HG02938 (cell line): ENCODE measurements around the gene MDFI.

Experiments used
- ATAC-seq: cut with Tn5 transposase; IDR thresholded peaks from one replicate; pipeline ENCODE4 v1.9.1; 2021; ENCODE audit warnings: mild to moderate bottlenecking, moderate library complexity; ENCODE audit not compliant: unreplicated experiment

The MDFI gene

DNA sequence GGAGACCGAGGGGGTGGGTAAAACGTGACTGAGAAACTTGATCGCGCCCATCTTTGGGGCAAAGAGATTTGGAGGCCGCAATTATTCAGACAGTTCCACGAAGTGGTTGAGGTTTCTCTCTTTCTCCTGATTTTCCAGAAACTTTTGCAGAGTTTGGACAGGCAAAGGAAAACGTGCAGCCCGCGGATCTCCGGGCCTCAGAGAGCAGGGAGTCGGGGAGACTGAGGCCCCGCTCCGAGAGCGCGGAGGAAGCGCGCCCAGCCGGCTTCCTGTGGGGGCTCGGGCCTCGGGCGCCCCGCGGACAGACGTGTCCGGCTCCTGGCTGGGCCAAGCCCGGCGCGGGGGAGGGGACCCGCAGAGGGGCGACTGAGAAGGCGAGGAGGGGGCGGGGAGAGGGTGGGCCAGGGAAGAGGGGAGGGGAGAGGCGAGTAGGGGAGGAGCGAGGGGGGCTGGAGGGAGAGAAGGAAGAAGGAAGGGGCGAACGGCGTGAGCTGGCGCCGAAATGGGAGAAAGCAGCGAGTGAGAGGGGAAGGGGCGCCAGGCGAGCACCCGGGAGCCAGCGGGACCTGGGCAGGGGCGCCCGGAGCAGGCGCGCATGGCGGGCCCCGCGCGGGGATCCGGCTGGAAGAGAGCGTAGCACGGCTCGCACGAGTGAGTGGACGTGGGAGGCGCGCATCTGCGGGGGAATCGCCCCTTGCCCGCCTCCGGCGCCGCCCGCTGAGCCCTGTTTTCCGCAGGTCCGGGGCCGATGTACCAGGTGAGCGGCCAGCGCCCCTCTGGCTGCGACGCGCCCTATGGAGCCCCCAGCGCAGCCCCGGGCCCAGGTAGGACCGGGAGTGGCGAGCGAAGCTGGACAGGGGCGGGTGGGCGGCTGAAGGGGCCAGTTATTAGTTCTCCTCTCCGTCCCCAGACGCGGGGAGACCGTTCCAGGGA is at the start of gene MDFI:
MDFI (plus strand) TSS at position 467 of the 933 bp plus-strand sequence; CDS start at position 749, 282 bp downstream.
- ATAC-seq: no peak

DNA sequence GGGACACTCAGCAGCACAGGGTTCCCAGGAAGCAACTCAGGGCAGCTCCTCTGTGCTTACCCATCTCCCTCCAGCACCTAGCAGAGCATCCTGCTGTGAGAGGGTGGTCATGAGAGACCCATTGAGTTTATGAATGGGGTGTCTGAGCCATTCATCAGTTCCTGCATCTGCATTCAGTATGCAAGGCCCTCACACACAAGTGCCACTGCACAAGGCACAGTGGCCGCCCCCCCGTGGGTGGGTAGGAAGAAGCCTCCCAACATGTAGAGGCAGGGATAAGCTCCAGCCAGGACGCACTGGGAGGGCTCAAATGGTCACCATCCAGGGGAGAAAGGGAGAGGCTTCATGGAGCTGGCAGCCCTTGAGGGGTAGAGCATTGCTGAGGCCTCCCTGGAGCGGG is 49.0 kb upstream of the MDFI start:
- no peak for ATAC-seq

GRCh38 chr6:41589636-41590622 is 48.3 kb upstream of the MDFI start:
- ATAC-seq: no peak

DNA sequence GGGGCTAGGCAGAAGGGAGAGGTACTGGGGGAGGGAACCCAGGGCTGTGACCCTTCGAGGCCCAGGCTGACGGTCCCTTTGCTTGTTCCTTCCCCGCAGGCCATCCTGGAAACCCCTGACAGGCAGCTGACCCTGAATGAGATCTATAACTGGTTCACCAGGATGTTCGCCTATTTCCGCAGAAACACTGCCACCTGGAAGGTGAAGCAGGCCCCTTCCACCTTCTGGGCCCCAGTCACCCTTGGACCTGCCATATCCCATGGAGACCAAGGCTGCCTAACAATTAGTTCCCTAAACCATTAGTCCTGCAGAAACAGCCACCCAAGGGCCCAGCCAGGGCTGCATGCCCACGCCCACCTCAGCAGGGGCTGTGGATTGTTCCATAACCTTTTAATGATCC is 47.1 kb upstream of the MDFI start:
- no peak for ATAC-seq

DNA sequence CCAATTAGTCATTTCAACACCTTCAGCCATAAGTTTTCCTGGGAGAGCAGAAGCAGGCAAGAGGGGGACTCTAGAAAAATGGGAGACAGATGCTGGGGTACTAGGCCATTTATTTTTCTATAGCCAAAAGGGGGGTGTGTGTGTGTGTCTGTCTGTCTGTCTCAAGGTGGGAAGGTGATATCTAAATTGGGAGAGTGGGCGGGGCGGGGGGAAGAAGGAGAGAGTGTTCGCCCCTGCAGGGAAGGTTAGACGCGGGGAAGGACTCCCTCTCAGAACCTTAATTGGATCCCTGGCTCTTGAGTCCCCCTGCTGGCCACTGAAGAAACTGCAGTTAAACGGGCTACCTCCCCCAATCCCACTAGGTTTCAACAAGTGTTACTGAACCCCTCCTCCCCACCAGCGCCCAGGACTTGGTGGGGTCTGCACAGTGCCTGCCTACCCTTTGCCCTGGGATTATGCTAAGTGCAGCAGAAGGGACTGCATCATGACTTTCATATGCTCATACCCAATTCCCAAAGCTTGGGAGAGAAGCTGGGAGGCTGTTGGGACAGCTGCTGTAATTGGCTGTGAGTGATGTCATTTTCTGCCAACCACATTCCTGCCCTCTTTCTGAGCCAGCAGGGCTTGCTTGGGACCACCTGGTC is 46.3 kb upstream of the MDFI start:
- no peak for ATAC-seq

- ATAC-seq: no peak
These were observed 44.9 kb upstream of the MDFI start for GRCh38 chr6:41593406-41593805.

- no peak for ATAC-seq
These were observed 44.4 kb upstream of the MDFI start for GRCh38 chr6:41593839-41594238.

DNA sequence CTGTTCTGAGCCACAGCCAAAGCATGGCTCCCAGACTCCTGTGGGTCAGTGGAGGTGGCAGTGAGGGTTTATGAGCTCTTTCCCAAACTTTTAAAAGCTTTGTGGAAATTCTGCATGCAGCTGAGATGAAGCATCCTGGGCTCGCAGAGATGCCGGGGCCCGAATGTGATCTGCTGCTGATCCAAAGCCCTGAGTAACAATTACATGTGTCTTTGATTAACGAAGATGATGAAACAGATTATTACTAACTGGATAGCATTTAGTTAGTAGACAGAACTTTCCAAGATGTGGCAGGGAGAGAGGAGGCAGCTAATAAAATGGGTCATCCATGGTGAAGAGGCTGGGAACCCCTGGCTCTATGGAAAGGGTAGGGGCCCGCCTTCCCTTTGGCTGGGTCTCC is 43.9 kb upstream of the MDFI start:
- ATAC-seq: no peak

DNA sequence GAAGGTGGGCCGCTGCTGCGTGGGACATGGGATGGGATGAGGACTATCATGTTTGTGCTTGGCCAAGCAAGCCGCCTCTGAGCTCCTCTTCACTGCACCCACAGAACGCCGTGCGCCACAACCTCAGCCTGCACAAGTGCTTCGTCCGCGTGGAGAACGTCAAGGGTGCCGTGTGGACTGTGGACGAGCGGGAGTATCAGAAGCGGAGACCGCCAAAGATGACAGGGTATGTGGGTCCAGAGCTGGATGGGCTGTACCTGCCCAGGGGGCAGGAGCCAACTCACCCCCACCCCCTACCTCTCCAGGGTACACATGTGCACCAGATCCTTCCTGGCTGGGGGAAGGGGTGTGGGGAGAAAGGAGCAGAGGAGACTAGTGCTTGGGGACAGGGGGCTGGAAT is 43.5 kb upstream of the MDFI start:
- ATAC-seq: no peak

DNA sequence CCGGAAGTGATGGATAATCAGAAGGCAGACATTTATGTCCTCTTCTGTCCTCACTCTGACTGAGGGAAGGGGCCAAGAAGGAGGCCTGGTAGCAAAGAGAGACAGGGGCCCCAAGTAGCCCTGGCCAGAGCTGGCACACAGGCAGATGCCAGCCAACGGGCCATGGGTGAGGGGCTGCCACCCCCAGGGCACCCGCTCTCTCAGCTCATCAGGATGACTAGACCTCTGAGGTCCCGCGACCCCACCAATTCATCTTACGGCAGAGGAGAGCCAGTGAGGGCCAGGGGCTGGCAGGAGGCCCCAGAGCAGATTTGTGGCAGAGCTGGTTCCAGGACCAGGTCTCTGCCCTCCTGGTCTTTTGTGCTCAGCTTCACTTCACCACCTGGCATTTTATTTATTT is 43.1 kb upstream of the MDFI start:
- ATAC-seq: no peak

DNA sequence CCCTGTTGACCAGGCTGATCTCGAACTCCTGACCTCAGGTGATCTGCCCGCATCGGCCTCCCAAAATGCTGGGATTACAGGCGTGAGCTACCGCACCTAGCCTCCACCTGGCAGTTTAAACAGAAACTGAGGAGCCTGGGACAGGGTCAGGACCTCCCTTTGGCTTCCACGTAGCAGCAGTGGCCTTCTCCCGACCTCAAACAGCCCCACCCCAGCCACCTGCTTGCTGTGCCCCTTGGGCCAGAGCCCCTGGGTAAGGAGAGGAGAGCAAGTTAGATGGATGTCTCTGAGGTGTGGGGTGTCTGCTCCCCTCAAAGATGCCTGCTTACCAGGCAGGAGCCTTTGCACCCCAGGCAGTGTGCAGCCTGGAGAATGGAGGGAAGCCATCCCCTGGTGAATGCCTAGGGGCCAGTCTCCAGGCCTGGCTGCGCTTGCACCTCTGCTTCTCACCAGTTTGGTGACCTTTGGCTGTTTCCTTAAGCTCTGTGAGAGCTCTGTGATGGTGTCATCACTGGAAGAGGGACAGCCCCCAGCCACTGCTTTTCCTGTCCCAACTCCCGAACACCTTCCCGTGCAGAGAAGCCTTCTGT is 42.1 kb upstream of the MDFI start:
- no peak for ATAC-seq

- ATAC-seq: no peak
These were observed 41.5 kb upstream of the MDFI start for GRCh38 chr6:41596807-41597206.

- ATAC-seq: no peak
These were observed 40.8 kb upstream of the MDFI start for GRCh38 chr6:41597246-41598000.

DNA sequence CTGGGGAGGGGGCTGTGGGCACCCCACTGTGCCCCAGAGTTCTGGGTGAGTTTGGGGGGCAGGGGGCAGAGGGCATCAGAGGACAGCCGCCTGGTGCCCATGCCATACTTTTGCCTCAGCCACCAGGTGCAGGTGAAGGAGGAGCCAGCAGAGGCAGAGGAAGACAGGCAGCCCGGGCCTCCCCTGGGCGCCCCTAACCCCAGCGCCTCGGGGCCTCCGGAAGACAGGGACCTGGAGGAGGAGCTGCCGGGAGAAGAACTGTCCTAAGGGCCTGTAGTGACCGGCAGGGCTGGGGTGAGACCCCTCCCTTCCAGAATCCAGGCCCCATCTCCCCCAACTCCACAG is 39.6 kb upstream of the MDFI start:
- no peak for ATAC-seq

DNA sequence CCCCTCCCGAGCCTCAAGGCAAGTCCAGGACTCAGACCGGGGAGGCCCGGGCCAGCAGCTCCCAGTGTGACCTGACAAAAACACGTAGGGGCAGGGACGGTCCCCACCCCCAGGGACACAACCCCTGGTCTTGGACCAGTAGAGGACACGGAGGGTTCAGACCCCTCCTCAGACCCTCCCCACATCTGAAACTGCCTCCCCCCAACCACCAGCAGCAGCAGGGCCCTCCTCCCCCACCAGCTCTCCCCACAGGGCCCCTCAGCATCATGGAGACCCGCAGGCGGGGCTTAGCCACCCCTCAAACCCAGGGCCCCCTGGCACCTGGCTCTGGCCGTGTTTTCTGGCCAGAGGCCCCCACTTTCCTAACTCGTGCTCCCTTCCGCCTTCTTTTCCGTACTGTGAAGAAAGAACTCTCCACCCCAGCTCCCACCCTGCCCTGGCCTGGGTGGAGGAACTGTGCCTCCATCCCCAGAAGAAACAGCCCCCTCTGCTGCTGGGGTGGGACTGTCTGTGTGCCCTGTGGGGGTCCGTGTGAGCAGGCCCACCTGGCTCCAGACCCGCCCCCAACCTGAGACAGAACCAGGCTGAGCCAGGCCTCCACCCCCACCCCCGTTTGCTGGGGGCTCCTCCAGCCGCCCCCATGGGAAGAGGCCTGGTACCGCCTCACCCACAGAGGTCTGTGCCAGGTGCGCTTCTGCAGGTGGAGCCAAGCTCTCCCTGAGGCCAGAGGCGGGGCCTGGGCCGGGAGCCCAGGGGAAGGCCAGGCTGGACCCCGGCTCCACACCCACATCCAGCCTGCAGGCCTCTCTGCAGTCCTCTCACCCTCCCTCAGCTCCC is 39.0 kb upstream of the MDFI start:
- no peak for ATAC-seq

DNA sequence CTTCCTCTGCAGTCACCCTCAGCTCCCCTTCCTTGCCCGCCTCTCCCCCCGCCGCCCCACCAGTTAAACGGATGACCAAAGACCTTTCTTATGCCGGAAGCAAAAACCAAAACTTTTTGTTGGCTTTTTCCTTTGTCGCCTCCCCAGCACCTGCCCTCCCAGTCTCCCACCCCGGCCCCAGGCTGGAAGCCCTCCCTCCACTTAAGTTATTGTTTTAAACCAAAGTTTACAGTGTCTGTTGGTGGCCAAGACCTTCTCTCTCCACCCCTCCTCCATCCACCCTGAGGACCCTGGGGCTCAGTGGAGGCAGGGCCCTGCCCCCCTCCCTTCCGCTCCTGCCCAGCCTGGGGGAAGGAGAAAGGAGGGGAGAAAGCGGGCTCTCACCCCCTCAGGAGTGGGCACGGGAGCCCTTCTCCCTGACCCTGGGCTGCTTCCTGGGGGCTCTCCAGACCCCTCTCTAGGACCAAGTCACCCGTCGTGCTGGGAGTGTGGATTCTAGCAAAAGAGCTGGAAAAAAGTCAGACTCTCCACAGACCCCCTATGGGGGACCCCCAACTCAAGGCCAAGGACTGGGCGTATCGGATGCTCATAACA is 38.3 kb upstream of the MDFI start:
- no peak for ATAC-seq

- ATAC-seq: no peak
These were observed 37.6 kb upstream of the MDFI start for GRCh38 chr6:41600499-41601247.

- ATAC-seq: no peak
These were observed 37.1 kb upstream of the MDFI start for GRCh38 chr6:41601248-41601549.

GRCh38 chr6:41602422-41602743 is 35.9 kb upstream of the MDFI start:
- ATAC-seq: no peak
